Osteoblast (primary cell): Measurements from ENCODE around the gene YWHAB. TPM values are rescaled to one million over a fixed set of nuclear protein-coding genes. Genes with fewer than 3 reads are reported as not detected.

Experiments used
- DNase-seq: peaks from one replicate; pipeline ENCODE4 v3.0.0; 2011; ENCODE audit warnings: low spot score, mixed read lengths; ENCODE audit not compliant: insufficient read length; ENCODE audit errors: missing footprints
- H2AFZ ChIP-seq: 2 replicates; pipeline ENCODE4 v1.6.0; 2011; ENCODE audit warnings: mild to moderate bottlenecking, low read length
- H3K27ac ChIP-seq: 2 replicates; pipeline ENCODE4 v1.5.1; 2011; ENCODE audit warnings: mild to moderate bottlenecking, low read depth, low read length, moderate library complexity
- H3K27me3 ChIP-seq: 2 replicates; pipeline ENCODE4 v1.6.0; 2012; ENCODE audit warnings: mild to moderate bottlenecking, control low read depth, inconsistent platforms, low read length, moderate library complexity; ENCODE audit not compliant: insufficient read depth
- H3K36me3 ChIP-seq: 2 replicates; pipeline ENCODE4 v1.5.1; 2011; ENCODE audit warnings: mild to moderate bottlenecking, low read length, control low read depth, moderate library complexity; ENCODE audit not compliant: insufficient read depth
- H3K4me1 ChIP-seq: 2 replicates; pipeline ENCODE4 v1.5.1; 2011; ENCODE audit warnings: mild to moderate bottlenecking, low read length, control low read depth, moderate library complexity; ENCODE audit not compliant: insufficient read depth
- H3K4me2 ChIP-seq: 2 replicates; pipeline ENCODE4 v1.6.0; 2011; ENCODE audit warnings: mild to moderate bottlenecking, low read length; ENCODE audit not compliant: insufficient read depth
- H3K4me3 ChIP-seq: fragments of 200-600 bp; sonication (generic); 3 replicates; pipeline ENCODE4 v1.5.1; 2012; ENCODE audit warnings: mild to moderate bottlenecking, low read length, inconsistent platforms; ENCODE audit not compliant: insufficient read depth
- H3K79me2 ChIP-seq: 2 replicates; pipeline ENCODE4 v1.6.0; 2012; ENCODE audit warnings: mild to moderate bottlenecking, low read length, control low read depth, inconsistent platforms; ENCODE audit not compliant: insufficient read depth
- H3K9me3 ChIP-seq: 2 replicates; pipeline ENCODE4 v1.5.1; 2011; ENCODE audit warnings: low read depth, low read length, control low read depth
- H4K20me1 ChIP-seq: 2 replicates; pipeline ENCODE4 v1.6.0; 2012; ENCODE audit warnings: mild to moderate bottlenecking, low read length, control low read depth; ENCODE audit not compliant: insufficient read depth
- total RNA-seq: library from RNA; depleted of rRNA; stranded (reverse); fragments of >200 nt; gene quantifications from 2 replicates; pipeline ENCODE4 v1.2.3, GENCODE V29; 2012
- TF ChIP-seq, protein P1 (sequence below): IDR thresholded peaks from 2 replicates; pipeline ENCODE4 v1.5.1; 2011; ENCODE audit warnings: mild to moderate bottlenecking, low read depth, low read length, moderate library complexity; ENCODE audit errors: extremely low read depth

Gene YWHAB
- total RNA-seq, 1 donor: 121 TPM

DNA sequence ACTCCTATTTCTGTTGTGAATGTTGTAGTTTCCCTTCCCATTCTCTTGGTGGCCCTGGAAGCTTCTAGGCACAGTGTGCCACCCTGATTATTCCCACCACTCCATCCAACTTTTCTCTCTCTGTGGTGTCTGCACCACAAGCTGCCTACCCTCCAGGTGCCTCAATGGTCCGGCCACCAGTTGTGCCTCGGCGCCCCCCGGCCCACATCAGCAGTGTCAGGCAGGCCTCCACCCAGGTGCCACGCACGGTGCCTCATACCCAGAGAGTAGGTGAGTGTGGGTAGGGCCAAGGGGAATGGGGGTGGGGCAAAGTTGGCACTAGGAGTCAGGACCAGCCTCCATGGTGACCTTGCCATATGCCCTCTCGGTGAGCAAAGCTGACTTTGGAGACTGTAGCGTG lies 47.4 kb downstream of the YWHAB start:
- no peaks in the 10 kb centered on the region for H3K79me2 ChIP-seq
- TF ChIP-seq, protein P1, sequence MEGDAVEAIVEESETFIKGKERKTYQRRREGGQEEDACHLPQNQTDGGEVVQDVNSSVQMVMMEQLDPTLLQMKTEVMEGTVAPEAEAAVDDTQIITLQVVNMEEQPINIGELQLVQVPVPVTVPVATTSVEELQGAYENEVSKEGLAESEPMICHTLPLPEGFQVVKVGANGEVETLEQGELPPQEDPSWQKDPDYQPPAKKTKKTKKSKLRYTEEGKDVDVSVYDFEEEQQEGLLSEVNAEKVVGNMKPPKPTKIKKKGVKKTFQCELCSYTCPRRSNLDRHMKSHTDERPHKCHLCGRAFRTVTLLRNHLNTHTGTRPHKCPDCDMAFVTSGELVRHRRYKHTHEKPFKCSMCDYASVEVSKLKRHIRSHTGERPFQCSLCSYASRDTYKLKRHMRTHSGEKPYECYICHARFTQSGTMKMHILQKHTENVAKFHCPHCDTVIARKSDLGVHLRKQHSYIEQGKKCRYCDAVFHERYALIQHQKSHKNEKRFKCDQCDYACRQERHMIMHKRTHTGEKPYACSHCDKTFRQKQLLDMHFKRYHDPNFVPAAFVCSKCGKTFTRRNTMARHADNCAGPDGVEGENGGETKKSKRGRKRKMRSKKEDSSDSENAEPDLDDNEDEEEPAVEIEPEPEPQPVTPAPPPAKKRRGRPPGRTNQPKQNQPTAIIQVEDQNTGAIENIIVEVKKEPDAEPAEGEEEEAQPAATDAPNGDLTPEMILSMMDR: no peak
- H3K4me2 ChIP-seq: no peak overlapping the region
- H3K27me3 ChIP-seq: no peaks in the 10 kb centered on the region
- H3K27ac ChIP-seq: no peak overlapping the region
- no peaks in the 10 kb centered on the region for H3K4me1 ChIP-seq
- no peak for DNase-seq
- no peak overlapping the region for H2AFZ ChIP-seq
- H3K9me3 ChIP-seq: no peaks in the 10 kb centered on the region
- H3K36me3 ChIP-seq: peaks cover 12% of the 10 kb centered on the region
- H3K4me3 ChIP-seq: no peak overlapping the region
- no peaks in the 10 kb centered on the region for H4K20me1 ChIP-seq

DNA sequence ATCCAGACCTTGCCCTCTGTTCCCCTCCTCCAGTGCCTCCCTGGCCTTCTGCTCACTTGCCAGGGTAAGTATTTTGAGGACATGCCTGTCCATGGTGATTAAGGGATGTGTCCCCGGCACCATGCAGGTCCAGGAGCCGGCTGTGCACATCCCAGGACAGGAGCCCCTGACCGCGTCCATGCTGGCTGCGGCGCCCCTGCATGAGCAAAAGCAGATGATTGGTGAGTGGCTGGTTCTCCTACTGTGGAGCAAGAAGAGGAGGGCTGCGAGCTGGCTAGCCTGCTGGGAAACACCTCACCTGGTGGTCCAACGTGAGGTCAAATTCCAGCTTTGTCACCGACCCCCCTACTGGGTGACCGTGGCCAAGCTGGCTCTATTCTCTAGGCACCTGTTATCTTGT lies 51.0 kb downstream of the YWHAB start:
- no peak overlapping the region for H3K27ac ChIP-seq
- DNase-seq: no peak
- TF ChIP-seq, protein P1: no peak
- H2AFZ ChIP-seq: no peak overlapping the region
- peaks cover 8% of the 10 kb centered on the region for H3K4me1 ChIP-seq
- H4K20me1 ChIP-seq: no peaks in the 10 kb centered on the region
- H3K4me3 ChIP-seq: no peak overlapping the region
- H3K79me2 ChIP-seq: no peaks in the 10 kb centered on the region
- H3K9me3 ChIP-seq: no peaks in the 10 kb centered on the region
- H3K36me3 ChIP-seq: peaks cover 32% of the 10 kb centered on the region
- H3K4me2 ChIP-seq: no peak overlapping the region
- H3K27me3 ChIP-seq: no peaks in the 10 kb centered on the region

DNA sequence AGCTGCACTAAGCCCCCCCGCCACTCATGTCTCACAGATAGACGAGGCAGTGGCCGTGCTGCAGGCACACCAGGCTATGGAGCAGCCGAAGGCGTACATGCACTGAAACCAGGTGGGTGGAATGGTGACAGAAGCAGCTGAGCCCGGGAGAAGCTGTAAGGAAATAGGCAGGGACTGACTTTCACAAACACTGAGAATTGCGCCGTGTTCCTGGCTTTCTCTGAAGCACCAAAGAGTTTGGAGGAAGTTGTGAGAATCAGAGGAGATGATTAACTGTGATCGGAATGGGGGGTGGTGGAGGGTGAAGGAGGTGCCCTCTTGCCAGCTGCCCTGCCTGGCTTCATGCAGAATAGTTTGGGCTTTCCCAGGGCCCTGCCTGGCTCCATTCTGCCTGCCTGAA lies 53.1 kb downstream of the YWHAB start:
- Histone ChIP-seq H3K79me2 (no peaks in the 10 kb centered on the region), H3K4me2 (no peak overlapping the region), H2AFZ (no peak overlapping the region), H3K9me3 (no peaks in the 10 kb centered on the region), H3K27me3 (no peaks in the 10 kb centered on the region), H3K36me3 (peaks cover 42% of the 10 kb centered on the region), H4K20me1 (no peaks in the 10 kb centered on the region), H3K4me3 (no peak overlapping the region), H3K27ac (no peak overlapping the region), H3K4me1 (peaks cover 8% of the 10 kb centered on the region)
- TF ChIP-seq, protein P1: no peak
- no peak for DNase-seq

DNA sequence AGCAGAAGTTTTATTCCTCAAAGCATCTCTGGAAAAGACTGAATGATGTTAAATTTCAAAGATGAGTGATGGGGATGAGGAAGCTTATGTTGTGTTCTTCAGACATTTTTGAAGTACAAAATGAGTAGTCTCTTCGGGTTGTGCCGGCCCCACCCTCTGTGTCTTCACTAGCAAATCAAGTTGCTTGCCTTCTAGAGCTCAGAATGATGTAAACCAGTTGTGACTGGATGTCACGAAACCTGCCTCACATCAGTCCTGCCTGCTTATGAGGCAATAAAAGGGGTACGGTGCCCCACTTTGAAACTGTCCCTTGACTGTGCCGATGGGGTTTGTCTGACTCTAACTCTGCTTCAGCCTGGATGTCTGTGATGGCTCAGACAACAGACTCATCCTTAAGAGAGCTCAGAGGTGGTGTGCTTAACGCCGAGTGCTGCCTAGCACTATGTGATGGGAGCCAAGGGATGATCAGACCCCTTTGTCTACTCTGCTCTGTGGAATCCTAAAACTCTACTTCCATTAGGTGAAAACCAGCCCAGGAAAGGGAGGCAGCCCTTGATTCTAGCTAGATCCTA lies 55.7 kb downstream of the YWHAB start:
- Histone ChIP-seq H3K27me3 (no peaks in the 10 kb centered on the region), H3K9me3 (no peaks in the 10 kb centered on the region), H3K27ac (no peak overlapping the region), H3K4me2 (no peak overlapping the region), H3K4me1 (peaks cover 8% of the 10 kb centered on the region), H4K20me1 (no peaks in the 10 kb centered on the region), H3K4me3 (no peak overlapping the region), H3K36me3 (peaks cover 66% of the 10 kb centered on the region), H3K79me2 (no peaks in the 10 kb centered on the region), H2AFZ (no peak overlapping the region)
- no peak for DNase-seq
- TF ChIP-seq, protein P1: no peak
